HUDEP-2 (cell line): ENCODE data around the gene FAM83G.
"Not testable (repeated sequence)": the region's sequence is repeated elsewhere in the genome, so short reads cannot be mapped to it uniquely, and the experiment has no call there.

Experiments used
- DNase-seq, 76 experiments: peaks; one replicate each; lab custom pipeline; 2025; ENCODE audit not compliant: unreplicated experiment in 76 of 76; lab: John Stamatoyannopoulos, UW

Gene FAM83G

GRCh38 chr17:19004421-19005136 is at the start of gene FAM83G:
Gene FAM83G (minus strand): TSS chr17:19004764. CDS start chr17:19004041, 723 bp downstream.
- peak in 64 of 76 experiments; percentile 3 to 79 (median 48) for DNase-seq

GRCh38 chr17:19048826-19049225 is 44.3 kb upstream of the FAM83G start:
- not testable (repeated sequence) for DNase-seq

- not testable (repeated sequence) for DNase-seq
Measured at GRCh38 chr17:19047510-19047909, 42.9 kb upstream of the FAM83G start.

GRCh38 chr17:19046782-19047375 is 42.3 kb upstream of the FAM83G start, which contains the start of gene GRAP:
Gene GRAP (minus strand): TSS chr17:19046957. CDS start chr17:19046926, 31 bp downstream.
- DNase-seq, result not testable (repeated sequence)

GRCh38 chr17:19044643-19045042 is 40.1 kb upstream of the FAM83G start:
- not testable (repeated sequence) for DNase-seq

- DNase-seq, result not testable (repeated sequence)
Measured at GRCh38 chr17:19043032-19043431, 38.5 kb upstream of the FAM83G start.

GRCh38 chr17:19042369-19042768 is 37.8 kb upstream of the FAM83G start:
- not testable (repeated sequence) for DNase-seq

GRCh38 chr17:19041871-19042270 is 37.3 kb upstream of the FAM83G start:
- DNase-seq, result not testable (repeated sequence)

GRCh38 chr17:19040350-19040749 is 35.8 kb upstream of the FAM83G start:
- DNase-seq, result not testable (repeated sequence)

GRCh38 chr17:19038730-19039129 is 34.2 kb upstream of the FAM83G start:
- DNase-seq, result not testable (repeated sequence)

- not testable (repeated sequence) for DNase-seq
Measured at GRCh38 chr17:19038007-19038406, 33.4 kb upstream of the FAM83G start.

- not testable (repeated sequence) for DNase-seq
Measured at GRCh38 chr17:19037547-19037946, 33.0 kb upstream of the FAM83G start.

GRCh38 chr17:19036186-19036585 is 31.6 kb upstream of the FAM83G start:
- not testable (repeated sequence) for DNase-seq

- DNase-seq, result not testable (repeated sequence)
Measured at GRCh38 chr17:19032377-19032988, 27.9 kb upstream of the FAM83G start.

GRCh38 chr17:19031729-19032128 is 27.2 kb upstream of the FAM83G start:
- not testable (repeated sequence) for DNase-seq

- not testable (repeated sequence) for DNase-seq
Measured at GRCh38 chr17:19030771-19031449, 26.3 kb upstream of the FAM83G start.

GRCh38 chr17:19029740-19030139 is 25.2 kb upstream of the FAM83G start:
- not testable (repeated sequence) for DNase-seq

- DNase-seq, result not testable (repeated sequence)
Measured at GRCh38 chr17:19028671-19029070, 24.1 kb upstream of the FAM83G start.

- no peak for DNase-seq
Measured at GRCh38 chr17:19024101-19025078, 19.8 kb upstream of the FAM83G start.
